PC-3 (cell line): ENCODE data around the gene DPP7. TPM values are rescaled to one million over a fixed set of nuclear protein-coding genes. Genes with fewer than 3 reads are reported as not detected.

Experiments used
- ATAC-seq: fragments of 200-7000 bp; cut with Tn5 transposase; 2 replicates; pipeline ENCODE4 v1.9.1; 2020; ENCODE audit warnings: mild to moderate bottlenecking, moderate library complexity
- BruUV-seq: library from RNA; stranded (reverse); fragments of 400-500 nt; replicated peaks from 2 replicates; lab custom pipeline; 2021; lab: Mats Ljungman, UMichigan
- CTCF ChIA-PET: fragments of 300-600 bp; sonication (Branson Sonifier 250); formaldehyde crosslinking; loops from one replicate; lab custom pipeline; 2022; ENCODE audit warnings: antibody characterized with exemption; lab: Charles Lee
- POLR2A ChIA-PET: fragments of 300-600 bp; sonication (Branson Sonifier 250); formaldehyde crosslinking; loops from one replicate; lab custom pipeline; 2022; ENCODE audit warnings: antibody characterized with exemption; ENCODE audit not compliant: unreplicated experiment; lab: Charles Lee
- DNase-seq: peaks from one replicate; pipeline ENCODE4 v3.0.0-alpha.2; 2015
- H2AFZ ChIP-seq: fragments of 300-600 bp; sonication (generic); 2 replicates; pipeline ENCODE4 v1.6.0; 2016; ENCODE audit warnings: antibody characterized with exemption, low read length
- H3F3A ChIP-seq: fragments of 300-600 bp; sonication (generic); one replicate; pipeline ENCODE4 v1.6.0; 2017; ENCODE audit warnings: antibody characterized with exemption, low read length, control low read depth, mild to moderate bottlenecking; ENCODE audit not compliant: unreplicated experiment
- H3K27ac ChIP-seq: fragments of 300-600 bp; sonication (generic); 2 replicates; pipeline ENCODE4 v1.5.1; 2016; ENCODE audit warnings: mild to moderate bottlenecking, low read length
- H3K27me3 ChIP-seq: fragments of 300-600 bp; sonication (generic); 2 replicates; pipeline ENCODE4 v1.6.1; 2016; ENCODE audit warnings: low read length, mixed read lengths
- H3K36me3 ChIP-seq: fragments of 300-600 bp; sonication (generic); 2 replicates; pipeline ENCODE4 v1.6.1; 2016; ENCODE audit warnings: low read depth, mixed run types, low read length, mixed read lengths
- H3K4me1 ChIP-seq: fragments of 300-600 bp; sonication (generic); 2 replicates; pipeline ENCODE4 v1.5.1; 2016; ENCODE audit warnings: low read length; ENCODE audit not compliant: insufficient read depth
- H3K4me2 ChIP-seq: fragments of 300-600 bp; sonication (generic); 2 replicates; pipeline ENCODE4 v1.6.0; 2016; ENCODE audit warnings: low read length
- H3K4me3 ChIP-seq: fragments of 300-600 bp; sonication (generic); 2 replicates; pipeline ENCODE4 v1.5.1; 2016; ENCODE audit warnings: mild to moderate bottlenecking, low read length, mixed read lengths
- H3K79me2 ChIP-seq: fragments of 300-600 bp; sonication (generic); 2 replicates; pipeline ENCODE4 v1.6.1; 2017; ENCODE audit warnings: low read length, mixed read lengths
- H3K9ac ChIP-seq: fragments of 300-600 bp; sonication (generic); 2 replicates; pipeline ENCODE4 v1.6.0; 2016; ENCODE audit warnings: mild to moderate bottlenecking, low read length
- H3K9me2 ChIP-seq: fragments of 300-600 bp; sonication (generic); replicated peaks from 2 replicates; pipeline ENCODE4 v1.6.1; 2016; ENCODE audit warnings: mixed run types, low read length, mixed read lengths
- H3K9me3 ChIP-seq: fragments of 300-600 bp; sonication (generic); 2 replicates; pipeline ENCODE4 v1.6.1; 2016; ENCODE audit warnings: low read length, mixed read lengths
- H4K20me1 ChIP-seq: fragments of 300-600 bp; sonication (generic); 2 replicates; pipeline ENCODE4 v1.6.1; 2016; ENCODE audit warnings: low read length, mixed read lengths
- EZH2 ChIP-seq: fragments of 300-600 bp; sonication (generic); IDR thresholded peaks from one replicate; pipeline ENCODE4 v1.6.1; 2017; ENCODE audit warnings: antibody characterized with exemption, mild to moderate bottlenecking, low read length; ENCODE audit not compliant: unreplicated experiment
- EZH2phosphoT487 ChIP-seq: fragments of 300-600 bp; sonication (generic); IDR thresholded peaks from 2 replicates; pipeline ENCODE4 v1.6.1; 2018; ENCODE audit warnings: mild to moderate bottlenecking, antibody characterized with exemption, low read length, borderline replicate concordance
- intact Hi-C: fragments of 100-400 bp; cut with micrococcal nuclease; formaldehyde crosslinking; loops from 2 replicates; pipeline ENCODE4 v1.9.0; 2023
- total RNA-seq: library from RNA; depleted of rRNA; stranded (reverse); fragments of >200 nt; gene quantifications from 2 replicates; pipeline ENCODE4 v1.2.3, GENCODE V29; 2014
- TF ChIP-seq, protein P1 (sequence below): fragments of 300-600 bp; sonication (generic); conservative IDR thresholded peaks from 2 replicates; pipeline ENCODE4 v1.5.1; 2017; ENCODE audit warnings: antibody characterized with exemption, low read depth, mild to moderate bottlenecking, low read length

Gene DPP7
- total RNA-seq, 1 experiment from 2014 or later, result 103 TPM

DNA sequence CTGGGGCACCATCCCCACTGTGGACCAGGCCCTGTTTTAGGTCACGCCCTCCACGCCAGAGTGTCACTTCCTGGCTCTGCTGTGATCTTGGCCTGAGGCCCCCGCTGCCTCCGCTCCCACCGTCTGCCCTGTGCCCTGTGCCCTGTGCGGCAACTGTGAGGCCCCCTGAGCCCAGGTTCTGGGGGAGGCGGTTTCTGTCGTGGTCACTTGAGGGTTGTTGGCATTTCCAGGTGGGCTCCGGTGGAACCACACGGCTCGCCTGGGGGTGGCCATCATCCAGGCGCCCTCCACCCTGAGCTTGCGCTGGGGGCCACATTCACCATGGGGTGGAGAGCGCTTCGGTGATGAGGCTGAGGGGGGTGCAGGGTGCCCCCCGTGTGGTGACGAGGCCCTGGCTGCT, 6.6 kb downstream of the DPP7 start:
- Histone ChIP-seq H3K9me3 (no peaks in the 10 kb centered on the region), H2AFZ (no peak overlapping the region), H3K9me2 (no peaks in the 10 kb centered on the region), H3F3A (no peaks in the 10 kb centered on the region), H3K79me2 (no peaks in the 10 kb centered on the region), H3K4me2 (no peak overlapping the region), H3K9ac (no peak overlapping the region), H4K20me1 (no peaks in the 10 kb centered on the region), H3K27ac (no peak overlapping the region), H3K27me3 (no peaks in the 10 kb centered on the region), H3K36me3 (peaks cover 10% of the 10 kb centered on the region), H3K4me3 (no peak overlapping the region), H3K4me1 (no peaks in the 10 kb centered on the region)
- DNase-seq (no peak), ATAC-seq (no peak)
- intact Hi-C loops, result no loop called here
- no TSS peak for BruUV-seq
- CTCF ChIA-PET, result no interaction called here
- POLR2A ChIA-PET, result no interaction called here
- TF ChIP-seq, protein P1, sequence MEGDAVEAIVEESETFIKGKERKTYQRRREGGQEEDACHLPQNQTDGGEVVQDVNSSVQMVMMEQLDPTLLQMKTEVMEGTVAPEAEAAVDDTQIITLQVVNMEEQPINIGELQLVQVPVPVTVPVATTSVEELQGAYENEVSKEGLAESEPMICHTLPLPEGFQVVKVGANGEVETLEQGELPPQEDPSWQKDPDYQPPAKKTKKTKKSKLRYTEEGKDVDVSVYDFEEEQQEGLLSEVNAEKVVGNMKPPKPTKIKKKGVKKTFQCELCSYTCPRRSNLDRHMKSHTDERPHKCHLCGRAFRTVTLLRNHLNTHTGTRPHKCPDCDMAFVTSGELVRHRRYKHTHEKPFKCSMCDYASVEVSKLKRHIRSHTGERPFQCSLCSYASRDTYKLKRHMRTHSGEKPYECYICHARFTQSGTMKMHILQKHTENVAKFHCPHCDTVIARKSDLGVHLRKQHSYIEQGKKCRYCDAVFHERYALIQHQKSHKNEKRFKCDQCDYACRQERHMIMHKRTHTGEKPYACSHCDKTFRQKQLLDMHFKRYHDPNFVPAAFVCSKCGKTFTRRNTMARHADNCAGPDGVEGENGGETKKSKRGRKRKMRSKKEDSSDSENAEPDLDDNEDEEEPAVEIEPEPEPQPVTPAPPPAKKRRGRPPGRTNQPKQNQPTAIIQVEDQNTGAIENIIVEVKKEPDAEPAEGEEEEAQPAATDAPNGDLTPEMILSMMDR, result no peak
- no peak for TF ChIP-seq EZH2phosphoT487
- TF ChIP-seq EZH2, result no peak

DNA sequence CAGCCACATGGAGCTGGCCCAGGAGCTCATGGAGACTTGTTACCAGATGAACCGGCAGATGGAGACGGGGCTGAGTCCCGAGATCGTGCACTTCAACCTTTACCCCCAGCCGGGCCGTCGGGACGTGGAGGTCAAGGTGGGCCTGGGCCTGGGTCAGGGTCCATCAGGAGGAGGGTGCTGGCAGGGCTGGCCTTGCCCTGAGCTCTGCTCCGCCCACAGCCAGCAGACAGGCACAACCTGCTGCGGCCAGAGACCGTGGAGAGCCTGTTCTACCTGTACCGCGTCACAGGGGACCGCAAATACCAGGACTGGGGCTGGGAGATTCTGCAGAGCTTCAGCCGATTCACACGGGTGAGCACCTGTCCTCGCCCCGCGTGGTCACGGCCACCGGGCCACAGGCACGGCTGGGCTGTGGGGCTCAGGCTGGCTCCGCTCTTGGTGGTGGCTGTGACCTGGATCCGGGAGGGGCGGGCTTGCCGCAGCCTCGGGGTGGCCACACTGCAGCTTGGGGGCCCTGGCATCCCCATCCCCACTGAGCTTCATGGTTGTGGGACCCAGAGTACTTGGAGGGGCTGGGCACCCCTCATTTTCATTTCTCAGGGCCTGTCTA, 7.1 kb downstream of the DPP7 start:
- CTCF ChIA-PET, result no interaction called here
- Histone ChIP-seq H3K4me1 (no peaks in the 10 kb centered on the region), H3K9ac (no peak overlapping the region), H2AFZ (no peak overlapping the region), H3K27me3 (no peaks in the 10 kb centered on the region), H3K9me3 (no peaks in the 10 kb centered on the region), H3K27ac (no peak overlapping the region), H3K4me3 (no peak overlapping the region), H3K36me3 (peaks cover 16% of the 10 kb centered on the region), H3K79me2 (no peaks in the 10 kb centered on the region), H3F3A (no peaks in the 10 kb centered on the region), H3K9me2 (no peaks in the 10 kb centered on the region), H3K4me2 (no peak overlapping the region), H4K20me1 (no peaks in the 10 kb centered on the region)
- TF ChIP-seq EZH2 (no peak), EZH2phosphoT487 (no peak)
- TF ChIP-seq, protein P1, result no peak
- BruUV-seq, result no TSS peak
- DNase-seq (no peak), ATAC-seq (no peak)
- POLR2A ChIA-PET, result no interaction called here
- intact Hi-C loops, result no loop called here

DNA sequence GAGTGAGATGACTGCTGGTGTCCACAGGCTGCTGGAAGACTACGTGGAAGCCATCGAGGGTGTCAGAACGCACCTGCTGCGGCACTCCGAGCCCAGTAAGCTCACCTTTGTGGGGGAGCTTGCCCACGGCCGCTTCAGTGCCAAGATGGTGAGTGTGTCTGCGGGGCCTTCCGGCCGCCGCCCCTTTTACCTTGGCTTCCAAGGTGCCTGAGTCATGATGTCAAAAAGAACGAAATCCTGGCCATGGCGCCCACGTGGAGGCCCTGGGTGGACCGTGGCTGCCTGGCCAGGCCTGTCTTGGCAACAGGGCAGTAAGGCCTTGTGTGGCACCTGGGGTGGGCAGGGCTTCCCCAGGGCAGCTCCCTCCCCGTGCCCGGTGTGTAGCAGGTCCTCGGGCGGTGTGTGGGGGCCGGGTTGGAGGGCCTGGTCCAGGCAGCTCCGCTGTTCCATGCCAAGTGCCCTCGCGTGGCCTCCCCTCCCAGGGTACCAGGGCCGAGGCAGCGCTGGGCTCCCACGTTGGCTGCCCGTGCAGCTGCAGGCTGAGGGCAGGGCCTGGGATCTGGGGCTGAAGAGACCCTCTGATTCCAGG, 7.8 kb downstream of the DPP7 start:
- Histone ChIP-seq H3K4me3 (no peak overlapping the region), H3K9ac (no peak overlapping the region), H3K4me1 (no peaks in the 10 kb centered on the region), H3F3A (no peaks in the 10 kb centered on the region), H2AFZ (no peak overlapping the region), H3K79me2 (no peaks in the 10 kb centered on the region), H3K27ac (no peak overlapping the region), H3K4me2 (no peak overlapping the region), H3K9me3 (no peaks in the 10 kb centered on the region), H3K27me3 (no peaks in the 10 kb centered on the region), H4K20me1 (no peaks in the 10 kb centered on the region), H3K9me2 (no peaks in the 10 kb centered on the region), H3K36me3 (peaks cover 23% of the 10 kb centered on the region)
- DNase-seq (no peak), ATAC-seq (no peak)
- POLR2A ChIA-PET, result no interaction called here
- intact Hi-C loops, result no loop called here
- CTCF ChIA-PET, result no interaction called here
- TF ChIP-seq, protein P1, result no peak
- no peak for TF ChIP-seq EZH2phosphoT487
- no peak for TF ChIP-seq EZH2
- BruUV-seq, result no TSS peak
